ENCODE results near the gene VWC2. TPM values are rescaled to one million over a fixed set of nuclear protein-coding genes. Genes with fewer than 3 reads are reported as not detected.

VWC2 gene
- total RNA-seq, 4 donors from 2014 or later = 0.13 TPM; not detected in 3

DNA sequence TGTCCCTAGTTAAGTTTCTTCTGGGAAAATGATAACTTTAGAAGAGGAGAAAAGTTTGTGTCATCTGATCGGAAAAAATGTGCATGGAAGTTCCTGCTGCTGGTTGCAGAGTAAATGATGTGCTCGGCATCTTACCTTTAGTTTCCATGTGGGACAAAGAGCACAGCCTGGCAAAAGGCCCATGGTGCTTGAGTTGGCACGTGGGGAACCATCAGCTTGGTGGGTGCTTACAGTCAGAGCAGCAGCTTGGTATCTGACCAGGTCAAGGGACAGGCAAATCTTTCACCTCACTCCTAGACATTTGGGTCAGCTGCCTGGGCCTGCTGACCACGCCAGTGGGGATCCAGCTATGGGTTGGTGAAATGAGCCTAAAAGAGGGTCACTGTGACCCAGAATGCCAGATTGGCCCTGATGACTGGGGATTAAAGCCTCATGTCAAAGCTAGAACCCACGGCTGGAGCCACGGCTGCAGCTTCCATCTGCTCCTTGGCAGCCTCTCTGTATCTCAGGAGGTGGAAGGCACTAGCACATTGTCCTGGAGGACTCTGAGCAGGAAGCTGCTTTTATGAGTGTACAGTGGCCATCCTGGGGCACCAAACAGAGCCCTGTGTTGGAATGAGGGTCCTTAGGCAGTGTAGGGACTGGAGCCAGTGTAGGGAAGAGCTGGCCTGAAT, 24.7 kb downstream of the VWC2 start:
- Histone ChIP-seq H3K27ac (no peak overlapping the region), H3K9me3 (no peaks in the 10 kb centered on the region), H3K36me3 (no peaks in the 10 kb centered on the region), H3K4me1 (no peaks in the 10 kb centered on the region), H3K27me3 (no peaks in the 10 kb centered on the region), H3K4me3 (no peak overlapping the region)
- TF ChIP-seq POLR2A (IDR thresholded peaks at IDR 0.05) = no peak
- DNase-seq = no peak

DNA sequence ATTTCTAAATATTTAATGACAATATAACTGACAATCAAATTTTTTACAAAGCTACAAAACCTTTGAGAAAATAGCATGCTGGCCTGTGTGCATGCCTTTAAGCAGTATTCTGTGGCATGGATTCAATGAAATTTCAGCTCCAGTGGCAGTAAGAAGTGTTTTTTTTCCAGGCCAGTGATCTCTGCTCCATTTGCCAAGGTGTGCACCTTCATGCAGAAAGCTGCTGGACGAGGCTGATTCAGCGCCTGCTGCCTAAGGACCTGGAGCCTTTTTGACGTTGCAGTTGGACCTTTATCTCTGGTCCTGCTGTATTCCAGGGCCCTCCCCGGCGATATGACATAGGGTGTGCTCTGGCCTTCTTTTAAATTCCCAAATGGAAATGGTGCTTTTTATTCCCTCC, 26.6 kb downstream of the VWC2 start:
- no peaks in the 10 kb centered on the region for H3K27me3 ChIP-seq
- TF ChIP-seq POLR2A (IDR thresholded peaks at IDR 0.05) = no peak
- TF ChIP-seq, protein P1, sequence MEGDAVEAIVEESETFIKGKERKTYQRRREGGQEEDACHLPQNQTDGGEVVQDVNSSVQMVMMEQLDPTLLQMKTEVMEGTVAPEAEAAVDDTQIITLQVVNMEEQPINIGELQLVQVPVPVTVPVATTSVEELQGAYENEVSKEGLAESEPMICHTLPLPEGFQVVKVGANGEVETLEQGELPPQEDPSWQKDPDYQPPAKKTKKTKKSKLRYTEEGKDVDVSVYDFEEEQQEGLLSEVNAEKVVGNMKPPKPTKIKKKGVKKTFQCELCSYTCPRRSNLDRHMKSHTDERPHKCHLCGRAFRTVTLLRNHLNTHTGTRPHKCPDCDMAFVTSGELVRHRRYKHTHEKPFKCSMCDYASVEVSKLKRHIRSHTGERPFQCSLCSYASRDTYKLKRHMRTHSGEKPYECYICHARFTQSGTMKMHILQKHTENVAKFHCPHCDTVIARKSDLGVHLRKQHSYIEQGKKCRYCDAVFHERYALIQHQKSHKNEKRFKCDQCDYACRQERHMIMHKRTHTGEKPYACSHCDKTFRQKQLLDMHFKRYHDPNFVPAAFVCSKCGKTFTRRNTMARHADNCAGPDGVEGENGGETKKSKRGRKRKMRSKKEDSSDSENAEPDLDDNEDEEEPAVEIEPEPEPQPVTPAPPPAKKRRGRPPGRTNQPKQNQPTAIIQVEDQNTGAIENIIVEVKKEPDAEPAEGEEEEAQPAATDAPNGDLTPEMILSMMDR (IDR thresholded peaks at IDR 0.05) = no peak
- H3K9me3 ChIP-seq = no peaks in the 10 kb centered on the region
- H3K36me3 ChIP-seq = no peaks in the 10 kb centered on the region
- no peak for DNase-seq
- no peak overlapping the region for H3K27ac ChIP-seq
- no peaks in the 10 kb centered on the region for H3K4me1 ChIP-seq
- H3K4me3 ChIP-seq = no peak overlapping the region

DNA sequence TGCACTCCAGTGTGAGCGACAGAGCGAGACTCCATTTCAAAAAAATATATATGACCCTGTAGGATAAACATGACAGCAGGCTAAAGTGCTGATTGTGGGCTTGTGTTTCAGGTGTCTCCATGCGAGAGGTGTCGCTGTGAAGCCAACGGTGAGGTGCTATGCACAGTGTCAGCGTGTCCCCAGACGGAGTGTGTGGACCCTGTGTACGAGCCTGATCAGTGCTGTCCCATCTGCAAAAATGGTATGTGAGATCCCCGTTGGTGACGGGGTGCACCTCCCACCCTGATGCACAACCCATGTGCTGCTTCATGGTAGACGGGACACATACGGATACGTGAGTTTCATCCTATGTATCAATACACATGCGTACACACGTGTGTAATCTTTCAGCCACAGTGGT, 29.2 kb downstream of the VWC2 start:
- H3K27me3 ChIP-seq = no peaks in the 10 kb centered on the region
- no peak overlapping the region for H3K27ac ChIP-seq
- DNase-seq = no peak
- TF ChIP-seq POLR2A (IDR thresholded peaks at IDR 0.05) = no peak
- TF ChIP-seq, protein P1 (IDR thresholded peaks at IDR 0.05) = no peak
- no peak overlapping the region for H3K4me3 ChIP-seq
- H3K9me3 ChIP-seq = no peaks in the 10 kb centered on the region
- no peaks in the 10 kb centered on the region for H3K36me3 ChIP-seq
- no peaks in the 10 kb centered on the region for H3K4me1 ChIP-seq

DNA sequence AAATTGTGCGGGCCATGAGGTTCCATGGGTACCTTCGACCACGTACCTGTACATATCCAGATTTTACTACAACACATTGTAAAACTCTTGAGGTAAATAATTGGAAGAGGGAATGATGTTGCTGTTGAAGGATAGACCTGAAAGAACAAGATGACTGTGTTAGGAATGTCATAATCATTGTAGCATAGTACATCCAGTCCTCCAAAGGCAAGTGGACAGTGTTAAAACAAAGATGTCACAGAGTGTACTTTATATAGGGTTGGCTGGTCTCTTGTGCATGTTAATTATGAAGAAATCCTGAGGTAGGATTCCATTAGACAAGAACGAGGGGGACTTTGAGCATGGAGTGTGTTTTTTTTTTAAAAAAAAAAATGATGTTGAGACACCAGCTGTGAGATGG, 30.4 kb downstream of the VWC2 start:
- Histone ChIP-seq H3K4me1 (no peaks in the 10 kb centered on the region), H3K27me3 (no peaks in the 10 kb centered on the region), H3K9me3 (no peaks in the 10 kb centered on the region), H3K27ac (no peak overlapping the region), H3K4me3 (no peak overlapping the region), H3K36me3 (no peaks in the 10 kb centered on the region)
- DNase-seq = no peak
- no peak for TF ChIP-seq POLR2A (IDR thresholded peaks at IDR 0.05)
- TF ChIP-seq, protein P1 (IDR thresholded peaks at IDR 0.05) = no peak

DNA sequence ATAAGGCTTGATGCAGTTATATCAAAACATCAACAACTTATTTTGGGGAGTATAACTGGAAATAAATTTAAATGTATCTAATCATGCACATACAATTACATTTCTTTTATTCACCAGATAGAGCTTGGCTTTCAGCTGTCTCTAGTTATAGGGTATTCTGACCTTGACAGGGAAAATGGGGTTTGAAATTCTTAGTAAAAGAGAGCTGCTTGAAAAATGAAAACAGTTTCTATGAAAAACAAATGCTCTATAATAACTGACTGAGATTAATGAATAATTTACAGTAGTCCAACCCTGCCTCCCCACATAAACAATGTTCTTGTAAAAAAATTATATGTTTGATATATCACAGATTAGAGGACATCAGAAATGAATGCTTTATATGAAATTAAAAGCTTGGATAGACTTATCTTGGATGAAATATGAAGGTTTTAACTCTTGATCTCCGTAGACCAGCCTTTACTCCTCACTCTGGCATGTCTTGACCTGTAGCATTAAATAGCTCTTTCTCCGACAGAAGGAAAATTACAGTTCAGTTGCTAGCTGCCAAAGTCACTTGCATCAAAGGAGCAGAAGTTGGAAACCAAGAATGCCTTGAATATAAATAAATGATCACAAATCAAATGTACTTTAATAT, 32.1 kb downstream of the VWC2 start:
- TF ChIP-seq, protein P1 (IDR thresholded peaks at IDR 0.05) = no peak
- no peaks in the 10 kb centered on the region for H3K36me3 ChIP-seq
- H3K27me3 ChIP-seq = no peaks in the 10 kb centered on the region
- H3K4me1 ChIP-seq = no peaks in the 10 kb centered on the region
- H3K27ac ChIP-seq = no peak overlapping the region
- H3K9me3 ChIP-seq = no peaks in the 10 kb centered on the region
- no peak for DNase-seq
- no peak overlapping the region for H3K4me3 ChIP-seq

DNA sequence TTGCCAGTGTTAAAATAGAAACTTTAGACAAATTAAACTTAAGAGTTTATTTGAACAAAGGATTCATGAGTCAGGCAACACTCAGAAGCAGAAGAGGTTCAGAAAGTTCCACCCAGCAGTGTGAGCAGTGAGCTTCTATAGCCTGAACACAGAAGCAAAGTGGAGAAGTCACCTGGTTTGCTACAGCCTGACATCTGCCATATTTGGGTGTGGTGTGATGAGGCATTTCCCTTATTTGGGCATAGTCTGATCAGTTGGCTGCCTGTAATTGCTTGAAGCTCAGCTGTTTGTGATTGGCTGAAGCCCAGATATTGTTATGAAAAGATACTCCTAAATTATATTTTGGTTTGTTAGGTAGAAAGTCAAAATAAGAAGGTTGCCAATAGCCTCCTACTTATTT, 39.1 kb downstream of the VWC2 start:
- Histone ChIP-seq H3K27ac (no peak overlapping the region), H3K4me3 (no peak overlapping the region), H3K27me3 (no peaks in the 10 kb centered on the region), H3K4me1 (no peaks in the 10 kb centered on the region), H3K36me3 (no peaks in the 10 kb centered on the region), H3K9me3 (no peaks in the 10 kb centered on the region)
- no peak for TF ChIP-seq POLR2A (IDR thresholded peaks at IDR 0.05)
- TF ChIP-seq, protein P1 (IDR thresholded peaks at IDR 0.05) = no peak
- no peak for DNase-seq
